Uterus (tissue), 4 donors: ENCODE measurements around the gene PROK1. TPM values are rescaled to one million over a fixed set of nuclear protein-coding genes. Genes with fewer than 3 reads are reported as not detected.
"Not testable (repeated sequence)": the region's sequence is repeated elsewhere in the genome, so short reads cannot be mapped to it uniquely, and the experiment has no call there.

Source experiments
- DNase-seq, 2 donors: peaks; one replicate each; pipeline ENCODE4 v3.0.0-alpha.2; 2019 to 2020
- H3K27ac ChIP-seq, 2 donors: fragments of 200-600 bp; sonication (generic); 1 replicate in 1 of 2; 2 replicates in 1 of 2; pipeline ENCODE4 v1.5.1; 2016 to 2018
- H3K27me3 ChIP-seq, 2 donors: fragments of 200-600 bp; sonication (generic); one replicate each; pipeline ENCODE4 v1.5.1; 2018 to 2019; ENCODE audit warnings: control low read depth in 1 of 2
- H3K36me3 ChIP-seq, 2 donors: fragments of 200-600 bp; sonication (generic); one replicate each; pipeline ENCODE4 v1.5.1; 2019; ENCODE audit warnings: control low read depth in 1 of 2
- H3K4me1 ChIP-seq, 2 donors: fragments of 200-600 bp; sonication (generic); one replicate each; pipeline ENCODE4 v1.5.1; 2018 to 2019; ENCODE audit warnings: control low read depth in 1 of 2
- H3K4me3 ChIP-seq, 2 donors: fragments of 200-600 bp; sonication (generic); 1 replicate in 1 of 2; 2 replicates in 1 of 2; pipeline ENCODE4 v1.5.1; 2018 to 2019; ENCODE audit warnings: mild to moderate bottlenecking in 1 of 2
- H3K9me3 ChIP-seq, 2 donors: fragments of 200-600 bp; sonication (generic); one replicate each; pipeline ENCODE4 v1.5.1; 2019; ENCODE audit warnings: control low read depth in 1 of 2
- CTCF ChIP-seq, 4 experiments: fragments of 200-600 bp in 2 of 4; fragments of 450-650 bp in 2 of 4; sonication (generic) in 2 of 4; IDR thresholded peaks; one replicate each; pipeline ENCODE4 v1.5.1; 2016 to 2019; ENCODE audit warnings: antibody characterized with exemption in 4 of 4, mild to moderate bottlenecking in 2 of 4, moderate library complexity in 1 of 4
- POLR2A ChIP-seq, 2 donors: fragments of 450-650 bp; IDR thresholded peaks; one replicate each; pipeline ENCODE4 v1.6.1; 2016; ENCODE audit warnings: antibody characterized with exemption in 2 of 2, mild to moderate bottlenecking in 1 of 2, moderate library complexity in 1 of 2
- intact Hi-C: fragments of 100-400 bp; cut with DNase I; formaldehyde crosslinking; loops from one replicate; pipeline ENCODE4 v1.15.1; 2023; ENCODE audit warnings: low total_unique reads
- total RNA-seq, 4 donors: library from RNA; depleted of rRNA in 3 of 4; stranded (reverse); fragments of >200 nt in 3 of 4; gene quantifications; one replicate each; pipeline versions ENCODE4 v1.1.0 to v1.2.4, GENCODE V29; 2014 to 2023
- donor health status: DM: yes; HTN: yes; CAD: no.

PROK1 gene
- total RNA-seq, 4 donors from 2014 or later: 1.4 TPM; not detected in 3

- Histone ChIP-seq H3K9me3 (no peaks in the 10 kb centered on the region), H3K27me3 (no peaks in the 10 kb centered on the region), H3K4me3 (peak overlapping the region in 1 of 2 donors; percentile 86), H3K27ac (no peak overlapping the region), H3K36me3 (no peaks in the 10 kb centered on the region), H3K4me1 (peaks cover 0 to 5% of the 10 kb centered on the region in 2 donors)
- TF ChIP-seq POLR2A (IDR thresholded peaks at IDR 0.05): no peak
- no peak for TF ChIP-seq CTCF (IDR thresholded peaks at IDR 0.05)
- DNase-seq: no peak
- intact Hi-C loops: no loop called here
Measured at GRCh38 chr1:110408488-110408887, 42.5 kb upstream of the PROK1 start.

GRCh38 chr1:110409316-110409715, 41.6 kb upstream of the PROK1 start:
- no peak overlapping the region for H3K27ac ChIP-seq
- H3K36me3 ChIP-seq: no peaks in the 10 kb centered on the region
- intact Hi-C loops: no loop called here
- H3K4me1 ChIP-seq: peaks cover 0 to 5% of the 10 kb centered on the region in 2 donors
- no peak overlapping the region for H3K4me3 ChIP-seq
- no peak for DNase-seq
- no peaks in the 10 kb centered on the region for H3K9me3 ChIP-seq
- no peaks in the 10 kb centered on the region for H3K27me3 ChIP-seq
- TF ChIP-seq POLR2A (IDR thresholded peaks at IDR 0.05) (no peak), CTCF (IDR thresholded peaks at IDR 0.05) (no peak)

- peaks cover 0 to under 1% of the 10 kb centered on the region in 2 donors for H3K4me1 ChIP-seq
- H3K4me3 ChIP-seq: no peak overlapping the region
- no peaks in the 10 kb centered on the region for H3K9me3 ChIP-seq
- no peak overlapping the region for H3K27ac ChIP-seq
- H3K36me3 ChIP-seq: no peaks in the 10 kb centered on the region
- intact Hi-C loops: no loop called here
- TF ChIP-seq POLR2A (IDR thresholded peaks at IDR 0.05): no peak
- TF ChIP-seq CTCF (IDR thresholded peaks at IDR 0.05): no peak
- no peaks in the 10 kb centered on the region for H3K27me3 ChIP-seq
- DNase-seq: no peak
Measured at GRCh38 chr1:110411173-110411735, 39.7 kb upstream of the PROK1 start.

- DNase-seq: peak; percentile 23 to 32
- Histone ChIP-seq H3K9me3 (no peaks in the 10 kb centered on the region), H3K4me1 (no peaks in the 10 kb centered on the region), H3K4me3 (no peak overlapping the region), H3K27me3 (no peaks in the 10 kb centered on the region), H3K27ac (no peak overlapping the region), H3K36me3 (no peaks in the 10 kb centered on the region)
- intact Hi-C loops: no loop called here
- TF ChIP-seq POLR2A (IDR thresholded peaks at IDR 0.05) (no peak), CTCF (IDR thresholded peaks at IDR 0.05) (peak; percentile 34 to 52 (median 42))
Measured at GRCh38 chr1:110412576-110412975, 38.4 kb upstream of the PROK1 start.

- H3K9me3 ChIP-seq, H3K4me3 ChIP-seq, intact Hi-C loops, DNase-seq, H3K27ac ChIP-seq, H3K27me3 ChIP-seq, H3K4me1 ChIP-seq, H3K36me3 ChIP-seq: not testable (repeated sequence)
Measured at GRCh38 chr1:110413045-110413444, 37.9 kb upstream of the PROK1 start.

GRCh38 chr1:110418729-110419128, 32.2 kb upstream of the PROK1 start:
- no peak overlapping the region for H3K4me3 ChIP-seq
- DNase-seq: no peak
- no peaks in the 10 kb centered on the region for H3K36me3 ChIP-seq
- intact Hi-C loops: no loop called here
- H3K4me1 ChIP-seq: no peaks in the 10 kb centered on the region
- no peaks in the 10 kb centered on the region for H3K9me3 ChIP-seq
- TF ChIP-seq POLR2A (IDR thresholded peaks at IDR 0.05): no peak
- TF ChIP-seq CTCF (IDR thresholded peaks at IDR 0.05): no peak
- H3K27ac ChIP-seq: no peak overlapping the region
- H3K27me3 ChIP-seq: no peaks in the 10 kb centered on the region
